ENCODE data around the gene PACS1. TPM values are rescaled to one million over a fixed set of nuclear protein-coding genes. Genes with fewer than 3 reads are reported as not detected.
A peak's percentile ranks its signal among the peaks of the same experiment; 100 is the strongest.

Gene PACS1
- total RNA-seq, 3 donors from 2014 or later = 37.9 to 40.6 (median 38.6) TPM

GRCh38 chr11:66291706-66292542 lies 221.9 kb downstream of the PACS1 start, which contains the start of gene TMEM151A:
Gene TMEM151A (plus strand): TSS chr11:66291894. CDS start chr11:66292014, 120 bp downstream.
- DNase-seq (ENCODE audit: low spot score in 2 of 2) = no peak
- H3K4me1 ChIP-seq = peaks cover 0 to 15% of the 10 kb centered on the region in 2 donors
- no peak within 1 kb of the TSS for H3K27ac ChIP-seq
- no peaks in the 10 kb centered on the region for H3K36me3 ChIP-seq
- intact Hi-C loops (cut with DNase I; ENCODE audit: low total_unique reads) = loop anchor here (1.0 kb wide), 1 partner anchor 33 kb away; no protein-coding TSS in a partner anchor
- TF ChIP-seq CTCF (IDR thresholded peaks at IDR 0.05) (no peak), POLR2A (IDR thresholded peaks at IDR 0.05) (no peak), POLR2AphosphoS5 (IDR thresholded peaks at IDR 0.05) (no peak)
- peak within 1 kb of the TSS; percentile 32 to 66 (median 42) for H3K4me3 ChIP-seq
- no peaks in the 10 kb centered on the region for H3K9me3 ChIP-seq
- peaks cover 5 to 39% of the 10 kb centered on the region in 2 donors for H3K27me3 ChIP-seq

- Histone ChIP-seq H3K9me3 (no peaks in the 10 kb centered on the region), H3K27ac (no peak overlapping the region), H3K4me3 (peak overlapping the region in 1 of 3 donors; percentile 66), H3K27me3 (peaks cover 5 to 39% of the 10 kb centered on the region in 2 donors), H3K36me3 (no peaks in the 10 kb centered on the region), H3K4me1 (peaks cover 0 to 13% of the 10 kb centered on the region in 2 donors)
- TF ChIP-seq POLR2A (IDR thresholded peaks at IDR 0.05) (no peak), CTCF (IDR thresholded peaks at IDR 0.05) (no peak), POLR2AphosphoS5 (IDR thresholded peaks at IDR 0.05) (no peak)
- no peak for DNase-seq (ENCODE audit: low spot score in 2 of 2)
- intact Hi-C loops (cut with DNase I; ENCODE audit: low total_unique reads) = loop anchor here (1.0 kb wide), 1 partner anchor 33 kb away; no protein-coding TSS in a partner anchor
Measured at GRCh38 chr11:66292543-66293332, 222.7 kb downstream of the PACS1 start.

GRCh38 chr11:66293352-66293751 lies 223.3 kb downstream of the PACS1 start:
- Histone ChIP-seq H3K27me3 (peaks cover 5 to 39% of the 10 kb centered on the region in 2 donors), H3K36me3 (no peaks in the 10 kb centered on the region), H3K9me3 (no peaks in the 10 kb centered on the region), H3K4me3 (no peak overlapping the region), H3K4me1 (peaks cover 0 to 7% of the 10 kb centered on the region in 2 donors), H3K27ac (no peak overlapping the region)
- DNase-seq (ENCODE audit: low spot score in 2 of 2) = no peak
- TF ChIP-seq POLR2A (IDR thresholded peaks at IDR 0.05) (no peak), CTCF (IDR thresholded peaks at IDR 0.05) (no peak), POLR2AphosphoS5 (IDR thresholded peaks at IDR 0.05) (no peak)
- intact Hi-C loops (cut with DNase I; ENCODE audit: low total_unique reads) = no loop called here

GRCh38 chr11:66293777-66294625 lies 223.9 kb downstream of the PACS1 start:
- H3K4me3 ChIP-seq = no peak overlapping the region
- no peak for TF ChIP-seq POLR2A (IDR thresholded peaks at IDR 0.05)
- TF ChIP-seq POLR2AphosphoS5 (IDR thresholded peaks at IDR 0.05) = no peak
- TF ChIP-seq CTCF (IDR thresholded peaks at IDR 0.05) = no peak
- no peak overlapping the region for H3K27ac ChIP-seq
- no peaks in the 10 kb centered on the region for H3K9me3 ChIP-seq
- peaks cover 5 to 39% of the 10 kb centered on the region in 2 donors for H3K27me3 ChIP-seq
- intact Hi-C loops (cut with DNase I; ENCODE audit: low total_unique reads) = no loop called here
- no peak for DNase-seq (ENCODE audit: low spot score in 2 of 2)
- no peaks in the 10 kb centered on the region for H3K36me3 ChIP-seq
- peaks cover 0 to 7% of the 10 kb centered on the region in 2 donors for H3K4me1 ChIP-seq

Other genes with a start within 250 kb of the PACS1 start
- gene SNX32, start 236.3 kb upstream of the PACS1 start, total RNA-seq = 1 to 10 TPM in 1 of 3 donors, under 1 TPM in 2; 0.15 to 2.3 (median 0.48) TPM
- gene CFL1, start 212.1 kb upstream of the PACS1 start, total RNA-seq = 100 to 1,000 TPM; 407 to 564 (median 453) TPM
- 10 to 100 TPM; 29.8 to 44.6 (median 42.9) TPM for gene MUS81, start 209.8 kb upstream of the PACS1 start, total RNA-seq
- 10 to 100 TPM; 34.5 to 75.0 (median 57.0) TPM for gene EFEMP2, start 197.5 kb upstream of the PACS1 start, total RNA-seq
- 1 to 10 TPM; 1.6 to 4.0 (median 1.9) TPM for gene CTSW, start 190.4 kb upstream of the PACS1 start, total RNA-seq
- 10 to 100 TPM; 51.2 to 68.5 (median 51.7) TPM for gene FIBP, start 181.8 kb upstream of the PACS1 start, total RNA-seq
- gene CCDC85B, start 179.6 kb upstream of the PACS1 start, total RNA-seq = 10 to 100 TPM; 30.3 to 91.1 (median 41.9) TPM
- gene FOSL1, start 169.9 kb upstream of the PACS1 start, total RNA-seq = 10 to 100 TPM in 1 of 3 donors, 1 to 10 TPM in 2; 2.4 to 17.0 (median 7.2) TPM
- gene C11orf68, start 151.2 kb upstream of the PACS1 start, total RNA-seq = 10 to 100 TPM; 16.7 to 20.3 (median 19.7) TPM
- 10 to 100 TPM; 50.1 to 64.5 (median 51.5) TPM for gene DRAP1, start 150.8 kb upstream of the PACS1 start, total RNA-seq
- gene TSGA10IP, start 124.8 kb upstream of the PACS1 start, total RNA-seq = not detected
- gene SART1, start 108.5 kb upstream of the PACS1 start, total RNA-seq = 10 to 100 TPM; 55.2 to 68.5 (median 55.9) TPM
- gene EIF1AD, start 68.1 kb upstream of the PACS1 start, total RNA-seq = 10 to 100 TPM; 31.0 to 33.1 (median 31.0) TPM
- gene BANF1, start 67.8 kb upstream of the PACS1 start, total RNA-seq = 10 to 100 TPM; 15.7 to 42.0 (median 37.4) TPM
- under 1 TPM in 2 of 3 donors, not detected in 1; 0.59 to 0.98 TPM for gene CST6, start 58.3 kb upstream of the PACS1 start, total RNA-seq
- 1 to 10 TPM in 1 of 3 donors, under 1 TPM in 1, not detected in 1; 0.32 to 1.3 TPM for gene CATSPER1, start 43.8 kb upstream of the PACS1 start, total RNA-seq
- gene GAL3ST3, start 21.1 kb upstream of the PACS1 start, total RNA-seq = under 1 TPM in 1 of 3 donors, not detected in 2; 0.29 TPM
- 100 to 1,000 TPM; 144 to 163 (median 154) TPM for gene SF3B2, start 17.9 kb upstream of the PACS1 start, total RNA-seq
- gene KLC2, start 187.4 kb downstream of the PACS1 start, total RNA-seq = 10 to 100 TPM; 13.2 to 15.4 (median 14.1) TPM
- gene RAB1B, start 198.4 kb downstream of the PACS1 start, total RNA-seq = 10 to 100 TPM; 87.2 to 99.4 (median 98.2) TPM
- under 1 TPM in 1 of 3 donors, not detected in 2; 0.48 TPM for gene CNIH2, start 207.9 kb downstream of the PACS1 start, total RNA-seq
- 10 to 100 TPM; 56.8 to 61.4 (median 57.7) TPM for gene YIF1A, start 218.9 kb downstream of the PACS1 start, total RNA-seq
- 1 to 10 TPM in 1 of 3 donors, under 1 TPM in 2; 0.16 to 1.6 (median 0.33) TPM for gene TMEM151A, start 221.6 kb downstream of the PACS1 start, total RNA-seq
- 10 to 100 TPM; 17.3 to 69.1 (median 24.9) TPM for gene CD248, start 246.8 kb downstream of the PACS1 start, total RNA-seq

Measured in breast epithelium (tissue), 4 donors.